T-helper 2 cell (primary cell): ENCODE measurements around the gene TCTA.
"Not testable (repeated sequence)": the region's sequence is repeated elsewhere in the genome, so short reads cannot be mapped to it uniquely, and the experiment has no call there.

Source experiments
- DNase-seq, 5 experiments: peaks; one replicate each; pipeline versions ENCODE4 v3.0.0 to v3.0.0-alpha.2; 2012 to 2022
- total RNA-seq, 2 donors: gene quantifications; one replicate each; lab custom pipeline; 2026; lab: John Stamatoyannopoulos, UW

Gene TCTA, protein sequence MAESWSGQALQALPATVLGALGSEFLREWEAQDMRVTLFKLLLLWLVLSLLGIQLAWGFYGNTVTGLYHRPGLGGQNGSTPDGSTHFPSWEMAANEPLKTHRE
- 14.7 to 32.4 reads per million in 2 donors for total RNA-seq

GRCh38 chr3:49411968-49412631 is at the start of gene TCTA, which contains the start of gene RHOA:
Gene TCTA (plus strand): TSS chr3:49412423. CDS start chr3:49412427, 4 bp downstream.
Gene RHOA (minus strand): TSS chr3:49411976. CDS start chr3:49375589, 36,387 bp downstream.
- DNase-seq: peak; percentile 97 to 100 (median 99)

DNA sequence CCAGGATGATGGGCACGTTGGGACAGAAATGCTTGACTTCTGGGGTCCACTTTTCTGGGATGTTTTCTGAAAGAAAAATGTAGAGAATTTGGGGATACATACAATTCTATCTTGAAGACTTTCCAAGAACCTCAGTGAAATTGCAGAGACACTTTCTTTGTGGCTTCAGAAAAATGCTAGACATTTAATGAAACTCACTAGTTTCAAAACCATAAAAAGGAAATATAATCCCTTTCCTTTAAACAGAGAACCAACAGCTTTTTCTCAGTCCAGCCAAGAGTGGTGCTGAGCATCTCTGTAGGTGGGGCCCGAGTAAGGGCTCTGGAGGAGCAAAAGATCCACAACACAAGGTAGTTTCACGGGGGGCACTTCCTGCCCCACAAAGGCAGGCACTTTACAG is 49.7 kb upstream of the TCTA start:
- DNase-seq: no peak

GRCh38 chr3:49370585-49371290 is 41.5 kb upstream of the TCTA start:
- DNase-seq: no peak

- DNase-seq: no peak
These were observed 40.3 kb upstream of the TCTA start for GRCh38 chr3:49371946-49372345.

- peak in 3 of 5 experiments; percentile 18 to 76 (median 22) for DNase-seq
These were observed 34.7 kb upstream of the TCTA start for GRCh38 chr3:49377483-49377882.

DNA sequence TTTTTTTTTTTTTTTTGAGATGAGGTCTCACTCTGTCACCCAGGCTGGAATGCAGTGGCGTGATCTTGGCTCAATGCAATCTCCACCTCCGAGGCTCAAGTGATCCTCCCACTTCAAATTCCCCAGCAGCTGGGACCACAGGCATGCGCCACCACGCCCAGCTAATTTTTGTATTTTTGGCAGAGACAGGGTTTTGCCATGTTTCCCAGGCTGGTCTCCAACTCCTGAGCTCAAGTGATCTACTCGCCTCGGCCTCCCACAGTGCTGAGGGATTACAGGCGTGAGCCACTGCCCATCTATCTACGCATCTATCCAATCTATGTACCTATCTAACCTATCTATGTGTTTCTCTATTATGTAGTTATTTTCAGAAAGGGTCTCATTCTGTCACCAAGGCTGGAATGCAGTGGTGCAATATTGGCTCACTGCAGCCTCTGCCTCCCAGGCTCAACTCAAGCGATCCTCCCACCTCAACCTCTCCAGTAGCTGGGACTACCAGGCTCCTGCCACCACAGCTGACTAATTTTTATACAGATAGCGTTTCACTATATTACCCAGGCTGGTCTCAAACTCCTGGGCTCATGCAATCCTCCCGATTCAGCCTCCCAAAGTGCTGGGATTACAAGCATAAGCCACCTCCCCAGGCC is 33.9 kb upstream of the TCTA start:
- DNase-seq: no peak

GRCh38 chr3:49383387-49383786 is 28.8 kb upstream of the TCTA start:
- DNase-seq: no peak

DNA sequence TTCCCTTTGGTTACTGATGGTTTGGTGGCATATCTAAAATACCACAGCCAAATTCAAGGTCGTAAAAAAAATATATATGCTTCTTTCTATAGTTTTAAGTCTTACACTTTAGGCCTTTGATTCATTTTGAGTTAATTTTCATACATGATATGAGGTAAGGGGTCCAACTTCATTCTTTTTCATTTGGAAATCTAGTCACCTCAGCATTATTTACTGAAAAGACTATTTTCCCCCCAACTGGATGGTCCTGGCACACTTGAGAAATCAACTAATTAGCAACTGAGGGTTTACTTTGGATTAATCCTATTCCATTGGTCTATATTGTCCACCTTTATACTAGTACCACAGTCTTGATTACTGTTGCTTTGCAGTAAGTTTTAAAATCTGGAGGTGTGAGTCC is 26.6 kb upstream of the TCTA start:
- no peak for DNase-seq

- no peak for DNase-seq
These were observed 26.0 kb upstream of the TCTA start for GRCh38 chr3:49386056-49386756.

DNA sequence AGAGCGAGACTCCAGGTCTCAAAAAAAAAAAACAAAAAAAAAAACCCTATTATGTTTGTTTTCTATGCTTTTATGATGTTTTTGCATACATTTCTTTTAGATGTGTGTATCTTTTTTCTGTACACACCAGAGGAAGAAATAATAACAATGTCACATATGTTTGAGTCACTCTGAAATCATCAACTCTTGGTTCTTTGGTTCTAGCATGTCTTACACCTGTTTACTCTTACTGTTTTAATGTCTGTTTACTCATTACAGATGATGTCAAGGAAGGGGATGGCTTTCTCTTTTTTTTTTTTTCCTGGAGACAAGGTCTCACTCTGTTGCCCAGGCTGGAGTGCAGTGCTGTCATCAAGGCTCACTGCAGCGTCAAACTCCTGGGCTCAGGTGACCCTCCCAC is 24.5 kb upstream of the TCTA start:
- DNase-seq: no peak

GRCh38 chr3:49388289-49388820 is 23.9 kb upstream of the TCTA start:
- no peak for DNase-seq

DNA sequence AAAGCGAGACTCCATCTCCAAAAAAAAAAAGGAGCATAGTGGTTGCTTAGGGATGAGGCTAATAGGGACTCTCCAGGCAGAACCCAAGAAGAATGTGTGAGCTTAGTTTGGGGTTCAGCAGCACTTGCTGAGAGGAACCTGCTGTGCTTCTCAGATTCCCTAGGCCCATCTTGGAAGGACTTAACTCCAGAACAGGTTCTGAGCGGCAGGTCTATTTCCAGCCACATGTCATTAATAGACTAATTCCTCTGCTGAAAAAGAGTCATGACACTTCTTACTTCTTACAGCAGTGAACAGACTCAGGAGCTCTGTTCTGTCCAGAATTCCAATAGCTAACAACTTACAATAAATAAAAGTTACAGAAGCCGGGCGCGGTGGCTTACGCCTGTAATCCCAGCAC is 22.9 kb upstream of the TCTA start:
- DNase-seq: no peak

DNA sequence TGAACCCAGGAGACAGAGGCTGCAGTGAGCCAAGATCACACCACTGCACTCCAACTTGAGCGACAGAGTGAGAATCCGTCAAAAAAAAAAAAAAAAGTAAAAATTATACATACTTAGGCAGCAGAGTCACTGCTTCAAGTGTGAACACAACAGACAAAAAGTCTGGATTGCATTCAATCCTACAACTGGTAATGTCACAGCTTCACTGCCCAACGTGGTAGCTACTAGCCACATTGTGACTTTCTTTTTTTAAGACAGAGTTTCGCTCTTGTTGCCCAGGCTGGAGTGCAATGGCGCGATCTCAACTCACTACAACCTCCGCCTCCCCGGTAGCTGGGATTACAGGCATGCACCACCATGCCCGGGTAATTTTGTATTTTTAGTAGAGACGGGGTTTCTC is 20.9 kb upstream of the TCTA start:
- DNase-seq: not testable (repeated sequence)

DNA sequence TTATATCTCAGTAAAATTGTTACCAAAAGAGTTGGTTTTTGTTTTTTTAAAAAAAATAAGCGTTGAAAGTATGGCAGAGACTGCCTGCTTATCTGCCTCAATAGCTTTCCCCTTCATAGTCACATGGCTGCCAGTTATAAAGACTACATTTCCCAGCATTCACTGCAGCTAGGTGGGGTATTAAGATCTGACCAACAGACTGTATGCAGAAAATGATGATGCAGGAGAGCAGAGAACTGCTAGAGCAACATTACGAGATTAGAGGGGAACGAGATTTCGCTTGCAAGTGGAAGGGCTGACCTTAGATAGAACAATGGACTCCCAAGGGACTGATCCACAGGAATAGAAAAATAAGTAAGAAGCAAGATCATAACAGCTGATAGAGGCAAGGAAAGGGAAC is 14.8 kb upstream of the TCTA start:
- no peak for DNase-seq

- DNase-seq: no peak
These were observed 12.8 kb upstream of the TCTA start for GRCh38 chr3:49399461-49399860.

DNA sequence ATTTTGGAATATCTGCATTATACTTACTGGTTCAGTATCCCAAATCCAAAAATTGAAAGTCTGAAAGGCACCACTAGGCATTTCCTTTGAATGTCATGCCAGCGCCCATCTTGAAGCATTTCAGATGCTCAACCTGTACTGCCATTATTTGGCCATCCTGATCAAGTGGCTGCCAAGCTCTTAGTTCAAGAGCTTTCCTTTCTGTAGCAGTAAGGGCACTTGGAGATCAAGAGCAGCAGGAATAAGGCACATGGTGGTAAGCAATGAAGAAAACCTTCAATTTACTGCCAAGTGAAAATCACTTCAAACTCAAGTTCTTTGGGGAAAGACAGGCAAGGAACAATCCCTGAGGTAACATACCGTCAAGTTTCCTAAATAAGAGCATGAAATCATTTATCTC is 10.5 kb upstream of the TCTA start:
- DNase-seq: no peak

DNA sequence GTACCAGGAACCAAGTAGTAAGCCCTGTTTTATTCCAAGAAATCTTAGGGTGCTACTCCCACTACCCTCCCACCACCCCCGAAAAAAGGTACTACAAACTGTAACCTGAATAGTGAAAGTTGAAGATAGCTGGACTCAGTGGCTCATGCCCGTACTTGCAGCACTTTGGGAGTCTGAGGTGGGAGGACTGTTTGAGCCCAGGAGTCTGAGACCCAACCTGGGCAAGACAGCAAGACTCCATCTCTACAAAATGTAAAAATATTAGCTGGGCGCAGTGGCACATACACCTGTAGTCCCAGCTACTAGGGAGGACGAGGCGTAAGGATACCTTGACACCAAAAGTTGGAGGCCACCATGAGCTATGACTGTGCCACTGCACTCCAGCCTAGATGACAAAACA is 8.3 kb upstream of the TCTA start:
- DNase-seq: no peak

DNA sequence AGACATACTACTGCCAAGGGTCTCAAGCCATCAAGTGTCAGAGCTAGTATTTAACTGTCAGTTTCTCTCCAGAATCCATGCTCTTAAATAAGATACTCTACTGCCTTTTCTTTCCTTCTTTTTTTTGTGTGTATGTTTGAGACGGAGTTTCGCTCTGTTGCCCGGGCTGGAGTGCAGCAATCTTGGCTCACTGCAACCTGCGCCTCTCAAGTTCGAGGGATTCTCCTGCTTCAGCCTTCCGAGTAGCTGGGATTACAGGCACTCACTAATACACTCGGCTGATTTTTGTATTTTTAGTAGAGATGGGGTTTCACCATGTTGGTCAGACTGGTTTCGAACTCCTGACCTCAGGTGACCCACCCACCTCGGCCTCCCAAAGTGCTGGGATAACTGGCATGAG is 6.7 kb upstream of the TCTA start:
- DNase-seq: not testable (repeated sequence)

DNA sequence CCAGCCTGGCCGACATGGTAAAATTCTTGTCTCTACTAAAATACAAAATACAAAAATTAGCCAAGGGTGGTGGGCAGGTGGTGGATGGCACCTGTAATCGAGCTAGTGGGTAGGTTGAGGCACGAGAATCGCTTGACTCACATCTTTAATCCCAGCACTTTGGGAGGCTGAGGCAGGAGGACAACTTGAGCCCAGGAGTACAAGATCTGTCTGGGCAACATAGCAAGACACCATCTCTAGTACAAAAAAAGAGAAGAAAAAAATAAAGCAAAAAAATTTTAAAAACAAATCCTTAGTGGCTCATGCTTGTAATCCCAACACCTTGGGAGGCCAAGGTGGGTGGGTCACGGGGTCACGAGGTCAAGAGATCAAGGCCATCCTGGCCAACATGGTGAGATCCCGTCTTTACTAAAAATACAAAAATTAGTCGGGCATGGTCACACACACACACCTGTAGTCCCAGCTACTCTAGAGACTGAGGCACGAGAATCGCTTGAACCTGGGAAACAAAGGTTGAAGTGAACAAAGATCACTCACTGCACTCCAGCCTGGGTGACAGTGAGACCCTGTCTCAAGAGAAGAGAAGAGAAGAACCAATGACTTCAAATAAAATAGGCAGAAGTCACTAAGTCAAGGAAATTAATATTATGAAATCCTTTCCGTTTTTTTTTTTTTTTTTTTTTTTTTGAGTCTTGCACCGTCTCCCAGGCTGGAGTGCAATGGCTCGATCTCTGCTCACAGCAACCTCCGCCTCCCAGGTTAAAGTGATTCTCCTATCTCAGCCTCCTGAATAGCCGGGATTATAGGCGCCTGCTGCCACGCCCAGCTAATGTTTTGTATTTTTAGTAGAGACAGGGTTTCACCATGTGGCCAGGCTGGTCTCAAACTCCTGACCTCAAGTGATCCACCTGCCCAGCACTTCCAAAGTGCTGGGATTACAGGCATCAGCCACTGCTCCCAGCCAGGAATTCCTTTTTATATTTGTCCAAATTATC is 5.4 kb upstream of the TCTA start:
- no peak for DNase-seq

- peak in 2 of 5 experiments; percentile 9 to 60 for DNase-seq
These were observed 2.0 kb upstream of the TCTA start for GRCh38 chr3:49410066-49410845.
